Measurements from ENCODE around the gene GIMAP7.
"Not testable (repeated sequence)": the region's sequence is repeated elsewhere in the genome, so short reads cannot be mapped to it uniquely, and the experiment has no call there.

Gene GIMAP7

GRCh38 chr7:150514748-150515222 lies at the start of gene GIMAP7:
Gene GIMAP7, plus strand, starts transcription at chr7:150514872. Its CDS starts 5,103 bp downstream, at chr7:150519975.
- peak; percentile 68 for DNase-seq

GRCh38 chr7:150464962-150465361 lies 49.7 kb upstream of the GIMAP7 start:
- no peak for DNase-seq

- no peak for DNase-seq
Measured at GRCh38 chr7:150465414-150465813, 49.3 kb upstream of the GIMAP7 start.

GRCh38 chr7:150466477-150466876 lies 48.2 kb upstream of the GIMAP7 start:
- no peak for DNase-seq

GRCh38 chr7:150468241-150468640 lies 46.4 kb upstream of the GIMAP7 start:
- no peak for DNase-seq

GRCh38 chr7:150471886-150472285 lies 42.8 kb upstream of the GIMAP7 start:
- no peak for DNase-seq

GRCh38 chr7:150473902-150474301 lies 40.8 kb upstream of the GIMAP7 start:
- no peak for DNase-seq

GRCh38 chr7:150476285-150476684 lies 38.4 kb upstream of the GIMAP7 start:
- no peak for DNase-seq

GRCh38 chr7:150476819-150477631 lies 37.6 kb upstream of the GIMAP7 start:
- no peak for DNase-seq

GRCh38 chr7:150479023-150479716 lies 35.5 kb upstream of the GIMAP7 start:
- DNase-seq, result peak; percentile 82

GRCh38 chr7:150481186-150481920 lies 33.3 kb upstream of the GIMAP7 start:
- DNase-seq, result peak; percentile 73

GRCh38 chr7:150481922-150482321 lies 32.8 kb upstream of the GIMAP7 start:
- no peak for DNase-seq

GRCh38 chr7:150483514-150483913 lies 31.2 kb upstream of the GIMAP7 start:
- DNase-seq, result not testable (repeated sequence)

GRCh38 chr7:150484071-150484470 lies 30.6 kb upstream of the GIMAP7 start:
- DNase-seq, result peak; percentile 50

- DNase-seq, result no peak
Measured at GRCh38 chr7:150487625-150488024, 27.0 kb upstream of the GIMAP7 start.

- no peak for DNase-seq
Measured at GRCh38 chr7:150489782-150490181, 24.9 kb upstream of the GIMAP7 start.

- not testable (repeated sequence) for DNase-seq
Measured at GRCh38 chr7:150493442-150493841, 21.2 kb upstream of the GIMAP7 start.

GRCh38 chr7:150502519-150502918 lies 12.2 kb upstream of the GIMAP7 start:
- DNase-seq, result no peak

- no peak for DNase-seq
Measured at GRCh38 chr7:150503155-150503554, 11.5 kb upstream of the GIMAP7 start.

GRCh38 chr7:150503581-150503980 lies 11.1 kb upstream of the GIMAP7 start:
- DNase-seq, result no peak

- peak; percentile 61 for DNase-seq
Measured at GRCh38 chr7:150507947-150508602, 6.6 kb upstream of the GIMAP7 start.

- no peak for DNase-seq
Measured at GRCh38 chr7:150511048-150511447, 3.6 kb upstream of the GIMAP7 start.

- DNase-seq, result no peak
Measured at GRCh38 chr7:150513758-150514157, 914 bp upstream of the GIMAP7 start.

Measured in CD4-positive, alpha-beta T cell treated with Interleukin-15 for 1 hour (primary cell).